NAMALWA (cell line): ENCODE data around the gene RSAD1.

Experiments
- DNase-seq: peaks from one replicate; pipeline ENCODE4 v3.0.0-alpha.2; 2015; ENCODE audit warnings: low spot score

RSAD1 gene

DNA sequence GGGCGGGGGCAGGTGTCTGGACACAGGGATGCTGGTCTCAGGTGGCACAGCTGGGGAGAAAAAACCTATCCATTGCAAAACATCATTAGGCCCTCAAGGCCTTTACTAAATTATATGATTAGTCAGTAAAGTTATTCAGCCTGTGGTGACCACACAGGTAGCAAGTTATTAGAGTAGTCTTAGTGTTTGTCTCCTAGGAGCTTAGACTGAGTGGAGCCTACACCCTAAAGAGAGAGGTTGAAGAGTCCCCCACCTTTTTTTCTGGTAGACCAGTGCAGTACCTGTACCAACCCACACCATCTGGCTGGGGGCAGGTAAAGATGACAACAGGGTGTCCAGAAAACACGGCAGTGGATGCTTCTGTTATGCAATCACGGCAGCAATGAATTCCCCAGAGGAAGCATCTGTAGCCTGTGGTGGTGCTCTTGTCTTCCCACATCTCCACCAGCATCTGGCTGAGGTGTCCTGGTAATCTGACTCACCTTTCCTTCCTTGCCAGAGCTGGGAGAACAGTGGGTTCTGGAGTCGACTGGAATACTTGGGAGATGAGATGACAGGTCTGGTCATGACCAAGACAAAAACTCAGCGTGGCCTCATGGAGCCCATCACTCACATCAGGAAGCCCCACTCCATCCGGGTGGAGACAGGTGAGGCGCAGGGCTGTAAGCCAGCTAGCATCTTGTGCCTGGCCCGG, 40.6 kb downstream of the RSAD1 start:
- DNase-seq: no peak

DNA sequence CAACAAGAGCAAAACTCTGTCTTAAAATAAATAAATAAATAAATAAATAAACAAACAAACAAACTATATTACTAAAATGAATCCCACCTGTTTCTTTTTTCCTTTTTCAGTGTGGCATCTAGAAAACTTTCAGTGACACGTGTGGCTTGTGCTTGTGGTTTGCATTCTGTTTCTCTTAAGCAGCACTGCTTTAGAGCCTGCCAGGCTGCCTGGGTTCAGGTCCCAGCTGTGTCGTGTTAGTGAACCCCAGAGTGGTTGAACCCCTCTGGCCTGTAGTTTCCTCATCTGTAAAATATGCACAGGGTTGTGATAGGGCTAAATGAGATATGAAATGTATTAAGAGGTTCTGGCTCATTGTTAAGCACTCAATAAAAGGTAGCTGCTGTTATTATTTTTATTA, 41.8 kb downstream of the RSAD1 start:
- no peak for DNase-seq

DNA sequence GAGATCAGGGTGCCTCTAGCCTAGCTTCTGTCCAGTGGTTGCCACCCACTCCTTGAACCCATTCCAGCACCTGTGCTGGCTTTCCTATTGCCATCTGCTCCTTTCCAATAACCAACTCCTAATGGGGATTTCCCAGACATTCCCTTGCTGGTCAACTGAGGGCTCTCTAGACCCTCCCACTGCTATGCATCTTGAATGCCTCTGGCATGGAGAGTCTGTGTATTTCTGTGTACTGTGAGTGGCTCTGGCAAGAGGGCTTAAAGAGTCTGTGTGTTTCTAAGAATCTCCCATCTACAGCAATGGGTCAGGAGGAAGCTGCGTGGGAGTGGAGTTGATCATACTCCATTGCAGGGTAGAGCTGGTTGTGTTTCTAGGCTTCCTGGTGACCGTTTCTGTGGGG, 42.9 kb downstream of the RSAD1 start:
- no peak for DNase-seq

DNA sequence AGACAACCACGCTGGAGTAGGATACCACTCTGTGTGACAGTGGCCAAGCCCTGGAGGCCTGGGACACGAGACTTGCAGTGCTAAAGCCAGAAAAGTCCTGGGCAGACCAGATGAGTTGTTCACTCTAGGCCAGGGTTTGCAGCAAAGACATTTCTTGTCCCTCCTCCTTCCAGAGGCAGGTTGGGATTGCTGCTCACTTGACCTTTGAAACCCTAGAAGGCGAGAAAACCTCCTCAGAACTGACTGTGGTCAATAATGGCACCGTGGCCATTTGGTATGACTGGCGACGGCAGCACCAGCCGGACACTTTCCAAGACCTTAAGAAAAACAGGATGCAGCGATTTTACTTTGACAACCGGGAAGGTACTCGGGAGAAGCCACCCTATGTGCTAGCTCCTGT, 44.1 kb downstream of the RSAD1 start:
- DNase-seq: no peak

DNA sequence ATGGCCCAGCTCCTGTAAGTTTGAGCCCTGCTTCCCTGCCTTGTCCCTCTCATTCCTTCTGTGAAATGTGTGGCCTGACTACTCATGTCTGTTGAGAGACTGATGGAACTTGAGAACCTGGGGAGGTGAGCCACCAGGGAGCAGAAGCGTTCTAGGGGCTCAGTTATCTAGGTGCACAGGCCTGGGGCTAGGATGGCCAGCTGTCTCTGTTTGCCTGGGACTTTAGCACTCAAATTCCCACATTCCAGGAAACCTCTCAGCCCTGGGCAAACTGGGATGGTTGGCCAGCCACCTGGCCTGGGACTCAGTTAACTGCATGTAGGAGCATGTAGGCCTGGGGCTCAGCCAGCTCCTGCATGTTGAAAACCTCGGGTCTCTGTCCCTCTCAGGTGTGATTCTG, 44.5 kb downstream of the RSAD1 start:
- no peak for DNase-seq

DNA sequence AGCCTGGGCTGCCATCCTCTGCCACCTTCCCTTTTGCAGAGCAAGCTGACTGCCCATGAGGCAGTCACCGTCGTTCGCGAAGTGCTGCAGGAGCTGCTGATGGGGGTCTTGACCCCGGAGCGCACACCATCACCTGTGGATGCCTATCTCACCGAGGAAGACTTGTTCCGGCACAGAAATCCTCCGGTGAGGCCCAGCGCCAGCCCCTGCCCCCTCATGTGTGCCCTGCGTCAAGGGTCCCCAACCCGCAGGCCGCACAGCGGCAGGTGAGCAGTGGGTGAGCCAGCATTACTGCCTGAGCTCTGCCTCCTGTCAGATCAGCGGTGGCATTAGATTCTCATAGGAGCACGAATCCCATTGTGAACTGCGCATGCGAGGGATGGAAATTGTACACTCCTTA, 46.2 kb downstream of the RSAD1 start:
- DNase-seq: no peak

DNA sequence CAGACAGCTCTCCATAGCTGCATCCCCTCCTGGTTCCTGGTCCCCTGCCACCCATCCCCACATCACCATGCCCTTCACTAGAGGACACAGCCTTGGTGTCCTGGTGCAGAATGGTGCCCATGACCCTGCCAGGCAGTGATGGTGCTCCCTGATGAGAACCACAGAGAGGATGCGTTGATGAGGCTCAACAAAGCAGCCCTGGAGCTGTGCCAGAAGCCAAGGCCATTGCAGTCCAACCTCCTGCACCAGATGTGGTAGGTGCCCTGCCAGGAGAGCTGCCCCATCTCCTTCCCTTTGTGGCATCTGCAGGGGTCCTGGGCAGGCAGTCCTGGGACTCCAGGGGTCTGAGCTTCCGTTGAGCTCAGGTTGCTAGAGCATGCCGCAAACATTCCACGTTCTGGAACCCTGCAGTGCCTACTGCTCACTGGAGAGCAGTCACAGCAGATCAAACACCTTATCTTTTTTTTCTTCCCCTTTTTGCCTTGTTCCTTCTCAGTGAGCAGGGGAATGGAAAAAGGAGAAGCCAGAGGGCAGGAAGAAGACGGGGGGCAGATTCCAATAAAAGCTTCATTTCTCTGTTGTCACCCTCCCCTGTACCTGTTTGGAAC, 48.6 kb downstream of the RSAD1 start:
- no peak for DNase-seq

DNA sequence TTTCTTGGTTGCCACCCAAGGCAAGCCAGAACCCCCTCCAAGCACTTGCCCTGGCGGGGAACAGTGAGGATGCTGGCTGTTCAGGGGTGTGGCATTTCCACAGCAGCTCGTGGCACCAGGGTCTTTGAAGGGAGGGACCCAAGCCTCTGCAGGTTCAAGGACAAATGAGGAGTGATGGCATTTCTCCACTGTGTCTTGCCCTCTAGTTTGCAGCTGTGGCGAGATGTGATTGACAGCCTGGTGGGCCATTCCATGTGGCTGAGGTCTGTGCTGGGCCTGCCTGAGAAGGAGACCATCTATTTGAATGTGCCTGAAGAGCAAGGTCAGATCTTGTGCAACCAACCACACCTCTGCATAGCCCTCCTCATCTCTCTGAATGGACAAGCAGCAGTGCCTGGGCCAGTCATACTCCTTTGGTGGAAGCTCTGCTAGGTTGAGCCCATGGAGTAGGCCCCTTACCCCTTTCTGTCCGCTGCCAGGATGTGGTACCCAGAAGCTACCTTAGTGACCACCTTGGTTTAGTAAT, 49.4 kb downstream of the RSAD1 start:
- no peak for DNase-seq

DNA sequence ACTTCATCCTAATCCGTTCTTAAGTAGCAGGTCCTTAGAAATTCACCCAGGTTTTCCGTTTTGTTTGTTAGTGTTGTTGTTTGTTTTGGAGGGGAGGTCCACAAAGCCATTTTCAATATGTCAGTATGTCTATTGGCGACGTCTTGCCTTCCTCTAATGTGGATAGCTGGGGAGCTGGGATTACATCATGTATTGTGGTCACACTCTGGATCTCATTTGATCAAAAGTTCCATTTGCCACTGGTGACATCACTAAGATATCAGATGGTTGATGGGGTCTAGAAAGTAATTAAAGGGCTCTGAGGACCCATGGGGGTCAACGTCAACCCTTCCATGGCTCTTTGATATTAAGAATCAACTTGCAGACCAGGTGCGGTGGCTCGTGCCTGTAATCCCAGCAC, 51.2 kb downstream of the RSAD1 start:
- no peak for DNase-seq

DNA sequence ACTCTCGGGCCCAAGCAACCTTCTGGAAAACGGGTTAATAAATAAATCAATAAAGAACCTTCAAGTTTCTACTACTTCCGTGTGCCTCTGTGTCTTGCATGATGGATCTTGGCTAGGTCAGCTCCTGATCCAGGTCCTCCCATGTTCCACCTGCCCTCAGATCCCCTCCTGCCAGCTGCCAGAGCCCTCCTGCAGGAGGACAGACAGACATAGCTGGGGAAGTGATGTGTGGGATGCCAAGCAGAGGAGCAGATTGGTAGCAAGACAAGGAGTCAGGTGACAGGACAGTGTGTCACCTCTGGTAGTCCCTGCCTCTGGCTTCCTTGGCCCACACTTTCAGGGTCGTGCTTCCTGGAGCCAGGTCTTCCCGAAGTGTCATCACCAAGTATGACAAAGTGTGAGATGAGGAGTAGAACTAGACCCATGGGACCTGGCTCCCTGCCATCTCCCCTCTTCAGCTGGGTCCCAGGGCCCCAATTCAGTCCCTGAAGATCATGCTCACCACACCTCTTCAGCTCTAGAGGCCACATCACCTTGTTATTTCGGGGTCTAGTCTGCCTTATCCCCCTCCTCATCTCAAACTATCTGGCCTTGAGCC, 52.9 kb downstream of the RSAD1 start:
- DNase-seq: no peak

DNA sequence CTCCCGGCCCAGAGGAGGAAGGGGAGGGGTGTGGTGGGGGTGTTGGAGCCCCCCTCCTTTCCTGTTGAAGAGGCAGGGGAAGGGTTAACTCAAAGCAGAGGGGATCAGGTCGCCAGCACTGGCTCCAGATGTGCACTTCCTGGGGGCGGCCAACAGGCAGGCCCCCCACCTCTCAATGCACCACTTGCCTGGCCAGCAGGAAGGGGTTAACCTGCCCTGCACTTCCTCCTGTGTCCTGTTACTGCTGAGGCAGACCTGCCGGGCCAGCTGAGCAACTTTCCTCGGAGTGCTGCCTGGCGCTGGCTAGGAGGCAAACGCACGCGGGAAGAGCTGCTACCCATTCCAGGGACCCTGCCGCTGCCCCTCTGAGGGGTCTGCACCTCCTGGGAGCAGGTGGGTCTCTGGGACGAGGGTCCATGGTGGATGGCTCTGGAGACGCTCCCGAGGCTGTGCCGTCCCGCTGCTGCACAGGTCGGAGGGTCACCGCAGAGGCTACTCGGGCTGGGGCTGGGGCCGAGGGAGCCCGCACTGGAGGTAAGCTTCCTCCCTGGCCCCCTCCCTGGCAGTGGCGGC, 53.9 kb downstream of the RSAD1 start, which contains the start of gene EPN3:
Gene EPN3 (plus strand): TSS at position 284 of the 573 bp plus-strand sequence. CDS start 3,822 bp downstream, outside the sequence.
- DNase-seq: no peak

DNA sequence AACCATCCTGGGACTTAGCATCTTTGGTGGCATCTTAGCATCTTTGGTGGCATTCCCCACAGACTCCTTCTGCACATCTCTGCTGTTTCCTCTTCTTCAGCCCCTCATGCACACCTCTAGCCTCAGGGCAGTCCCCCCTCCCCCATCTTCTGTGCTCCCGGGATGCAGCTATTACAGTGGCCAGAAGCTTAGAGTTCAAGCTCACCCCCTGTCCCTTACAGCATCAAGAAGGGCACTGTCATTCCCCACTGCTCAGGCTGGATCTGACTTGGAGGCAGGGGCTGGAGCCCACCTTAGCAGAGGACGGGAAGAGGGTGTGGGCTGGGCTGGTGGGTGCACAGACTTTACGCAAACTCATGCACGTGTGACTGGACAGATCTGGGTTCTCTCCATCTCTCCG, 54.5 kb downstream of the RSAD1 start:
- no peak for DNase-seq

DNA sequence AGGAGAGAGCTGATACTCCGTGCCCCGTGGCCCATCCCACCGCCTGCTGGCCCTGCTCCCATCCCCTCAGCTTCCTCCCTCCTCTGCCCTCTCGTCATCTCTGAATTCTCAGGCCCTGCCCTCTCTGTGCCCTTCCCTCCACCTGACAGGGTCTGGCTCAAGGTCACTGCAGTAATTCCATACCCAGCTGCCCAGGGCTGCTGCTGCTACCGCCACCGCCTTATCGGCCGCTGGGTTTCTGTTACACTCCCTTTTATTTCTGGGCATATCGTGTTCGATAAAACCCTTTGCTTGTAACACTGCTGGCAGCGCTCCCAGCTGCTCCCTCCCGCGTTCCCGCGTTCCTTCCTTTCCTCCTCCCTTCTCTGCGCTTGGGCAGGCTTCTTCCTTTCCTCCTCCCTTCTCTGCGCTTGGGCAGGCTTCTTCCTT, 55.1 kb downstream of the RSAD1 start:
- no peak for DNase-seq

DNA sequence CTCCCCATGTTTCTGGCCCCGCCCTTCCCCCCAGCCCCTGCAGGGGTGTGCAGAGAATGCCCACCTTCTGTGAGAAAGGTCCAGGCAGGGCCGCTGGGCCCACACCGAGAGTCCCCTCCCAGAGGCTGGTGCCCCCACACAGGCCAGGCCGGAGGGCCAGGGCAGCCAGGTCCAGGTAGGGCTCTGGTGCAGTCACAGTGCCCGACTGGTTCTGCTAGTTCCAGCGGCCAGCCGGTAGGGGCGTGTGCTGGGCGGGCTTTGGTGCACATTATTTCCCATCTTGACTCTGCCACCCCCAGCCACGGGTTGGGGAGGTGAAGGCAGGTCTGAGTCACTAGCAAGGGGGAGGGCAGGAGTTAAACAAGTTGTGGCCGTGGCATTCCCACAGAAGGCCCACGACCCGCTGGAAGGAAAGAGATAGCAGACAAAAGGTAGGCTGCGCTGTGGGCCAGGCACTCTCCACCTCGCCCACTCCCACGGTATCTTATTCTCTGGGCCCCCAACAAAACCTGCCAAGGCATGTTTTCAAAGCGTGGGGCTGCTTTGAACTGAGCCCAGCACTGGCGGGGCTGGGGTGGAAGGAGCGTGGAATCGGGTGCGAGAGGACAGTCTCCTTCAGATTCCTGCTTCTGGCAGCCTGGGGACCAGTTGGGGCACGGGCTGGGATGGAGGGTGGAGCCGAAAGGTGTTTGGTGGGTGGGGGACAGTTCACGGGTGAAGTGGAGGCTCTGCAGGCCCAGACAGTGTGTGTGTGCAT, 55.7 kb downstream of the RSAD1 start:
- no peak for DNase-seq

DNA sequence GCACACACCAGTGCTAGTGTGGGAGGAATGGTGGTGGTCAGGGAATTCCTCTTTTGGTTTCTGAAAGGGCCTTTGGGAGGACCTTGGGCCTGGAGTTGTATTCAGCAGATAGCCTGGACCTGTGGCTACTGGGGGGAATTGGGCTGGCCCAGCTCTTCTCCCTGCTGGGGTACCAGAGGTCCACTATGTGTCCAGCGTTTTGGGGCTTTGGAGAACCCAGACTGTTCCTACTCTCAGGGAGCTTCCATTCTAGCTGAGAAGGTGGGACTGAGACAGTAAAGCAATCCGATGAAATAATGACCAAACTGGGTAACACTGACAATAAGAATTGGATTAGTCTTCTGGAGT, 56.3 kb downstream of the RSAD1 start:
- DNase-seq: no peak

DNA sequence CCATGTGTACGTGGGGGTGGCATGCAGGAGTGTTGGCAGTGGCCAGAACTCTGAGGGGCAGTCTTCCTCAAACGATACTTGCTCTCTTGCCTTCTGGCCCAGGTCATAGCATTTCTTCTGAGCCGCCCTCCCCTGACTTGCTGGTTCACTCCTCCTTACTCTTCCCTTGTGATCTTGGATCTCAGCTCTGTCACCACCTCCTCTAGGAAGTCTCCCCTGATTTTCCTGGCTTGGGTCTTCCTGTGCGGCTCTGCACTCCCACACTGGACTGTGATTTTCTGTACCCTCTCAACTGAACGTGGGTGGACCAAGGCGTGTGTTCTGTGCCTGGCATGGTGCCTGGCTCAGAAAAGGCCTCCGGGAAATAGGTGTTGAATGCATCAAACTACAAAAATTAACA, 56.7 kb downstream of the RSAD1 start:
- no peak for DNase-seq
